ENCODE results near the gene UBAC2. TPM values are rescaled to one million over a fixed set of nuclear protein-coding genes. Genes with fewer than 3 reads are reported as not detected.

UBAC2 gene
- total and polyA plus RNA-seq, 4 donors: 49.9 to 77.1 (median 53.7) TPM

DNA sequence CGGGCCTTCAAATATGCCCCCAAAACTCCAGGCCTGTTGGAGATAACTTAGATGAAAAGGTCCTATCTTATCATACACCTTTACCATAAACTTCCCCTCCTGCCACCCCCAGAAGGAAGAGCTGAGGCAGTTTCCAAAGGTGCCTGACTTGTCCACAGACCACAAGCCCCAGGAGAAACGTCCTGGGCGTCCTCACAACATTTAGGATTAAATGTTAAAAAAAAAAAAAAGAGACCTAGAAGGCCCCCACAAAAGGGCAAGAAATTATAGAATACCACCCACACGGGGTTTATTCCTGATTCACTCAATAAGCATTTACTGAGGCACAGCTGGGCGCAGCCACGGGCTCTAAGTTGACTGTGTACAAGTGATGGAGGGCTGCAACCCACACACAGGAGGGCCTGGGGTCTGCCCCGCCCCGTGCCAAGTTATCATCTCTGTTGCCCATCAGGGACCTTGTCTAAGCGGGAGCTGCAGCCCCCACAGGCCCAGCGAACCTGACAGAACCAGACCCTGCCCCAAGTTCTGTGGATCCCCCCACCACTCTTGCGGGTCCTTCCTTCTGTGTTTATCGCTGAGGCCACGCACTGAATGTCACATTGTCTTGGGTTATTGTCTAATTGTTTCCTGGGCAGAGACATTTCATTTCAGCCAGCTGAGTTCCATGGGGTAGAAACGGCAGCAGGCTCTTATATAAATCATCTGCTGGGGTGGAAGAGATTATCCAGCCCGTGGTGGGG, 217.6 kb downstream of the UBAC2 start:
- DNase-seq (no peak), ATAC-seq (ENCODE audit: insufficient read depth, low FRiP score) (no peak)
- peaks cover 0 to 7% (median 0%) of the 10 kb centered on the region in 3 donors for H3K27me3 ChIP-seq (ENCODE audit: control insufficient read depth in 3 of 3, insufficient read depth in 3 of 3, low read length in 2 of 3)

DNA sequence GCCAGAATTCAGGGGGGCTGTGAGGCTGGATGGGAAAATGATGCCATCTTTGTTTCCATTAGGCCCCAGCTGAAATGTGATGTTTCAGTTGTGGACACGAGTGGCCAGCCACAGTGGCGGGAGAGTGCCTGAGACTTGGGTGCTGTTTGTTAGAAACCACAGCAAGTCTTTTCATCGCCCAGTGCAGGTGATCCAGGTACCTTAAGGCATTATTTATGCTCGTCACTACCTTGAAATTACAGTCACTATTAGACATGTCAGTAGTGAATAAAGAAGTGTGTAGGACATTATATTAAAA, 218.1 kb downstream of the UBAC2 start:
- peaks cover 0 to 3% (median 0%) of the 10 kb centered on the region in 5 donors for H3K4me1 ChIP-seq (ENCODE audit: control insufficient read depth in 5 of 5, insufficient read depth in 5 of 5, low read length in 5 of 5)
- TF ChIP-seq, protein P1, sequence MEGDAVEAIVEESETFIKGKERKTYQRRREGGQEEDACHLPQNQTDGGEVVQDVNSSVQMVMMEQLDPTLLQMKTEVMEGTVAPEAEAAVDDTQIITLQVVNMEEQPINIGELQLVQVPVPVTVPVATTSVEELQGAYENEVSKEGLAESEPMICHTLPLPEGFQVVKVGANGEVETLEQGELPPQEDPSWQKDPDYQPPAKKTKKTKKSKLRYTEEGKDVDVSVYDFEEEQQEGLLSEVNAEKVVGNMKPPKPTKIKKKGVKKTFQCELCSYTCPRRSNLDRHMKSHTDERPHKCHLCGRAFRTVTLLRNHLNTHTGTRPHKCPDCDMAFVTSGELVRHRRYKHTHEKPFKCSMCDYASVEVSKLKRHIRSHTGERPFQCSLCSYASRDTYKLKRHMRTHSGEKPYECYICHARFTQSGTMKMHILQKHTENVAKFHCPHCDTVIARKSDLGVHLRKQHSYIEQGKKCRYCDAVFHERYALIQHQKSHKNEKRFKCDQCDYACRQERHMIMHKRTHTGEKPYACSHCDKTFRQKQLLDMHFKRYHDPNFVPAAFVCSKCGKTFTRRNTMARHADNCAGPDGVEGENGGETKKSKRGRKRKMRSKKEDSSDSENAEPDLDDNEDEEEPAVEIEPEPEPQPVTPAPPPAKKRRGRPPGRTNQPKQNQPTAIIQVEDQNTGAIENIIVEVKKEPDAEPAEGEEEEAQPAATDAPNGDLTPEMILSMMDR (IDR thresholded peaks at IDR 0.05; ENCODE audit: control extremely low read depth, extremely low read depth): no peak

More for the DNA sequence above, 217.6 kb downstream of the UBAC2 start:
- TF ChIP-seq, protein P1 (IDR thresholded peaks at IDR 0.05; ENCODE audit: control extremely low read depth, extremely low read depth): no peak
- H3K9me3 ChIP-seq (ENCODE audit: control insufficient read depth in 4 of 4, insufficient read depth in 3 of 4, low read length in 3 of 4): no peaks in the 10 kb centered on the region
- no peaks in the 10 kb centered on the region for H3K36me3 ChIP-seq (ENCODE audit: control insufficient read depth in 4 of 4, insufficient read depth in 4 of 4, low read length in 4 of 4)
- no peak overlapping the region for H3K9ac ChIP-seq (ENCODE audit: insufficient read depth in 1 of 2, low read length in 2 of 2)
- H3K4me3 ChIP-seq: no peak overlapping the region
- H3K4me1 ChIP-seq (ENCODE audit: control insufficient read depth in 5 of 5, insufficient read depth in 5 of 5, low read length in 5 of 5): peaks cover 0 to 3% (median 0%) of the 10 kb centered on the region in 5 donors
- 69 to 79% methylated on average over 15 of the region's 15 CpGs for WGBS, 2 donors
- no peak overlapping the region for H3K27ac ChIP-seq (ENCODE audit: low read depth in 1 of 2, low read length in 1 of 2)

DNA sequence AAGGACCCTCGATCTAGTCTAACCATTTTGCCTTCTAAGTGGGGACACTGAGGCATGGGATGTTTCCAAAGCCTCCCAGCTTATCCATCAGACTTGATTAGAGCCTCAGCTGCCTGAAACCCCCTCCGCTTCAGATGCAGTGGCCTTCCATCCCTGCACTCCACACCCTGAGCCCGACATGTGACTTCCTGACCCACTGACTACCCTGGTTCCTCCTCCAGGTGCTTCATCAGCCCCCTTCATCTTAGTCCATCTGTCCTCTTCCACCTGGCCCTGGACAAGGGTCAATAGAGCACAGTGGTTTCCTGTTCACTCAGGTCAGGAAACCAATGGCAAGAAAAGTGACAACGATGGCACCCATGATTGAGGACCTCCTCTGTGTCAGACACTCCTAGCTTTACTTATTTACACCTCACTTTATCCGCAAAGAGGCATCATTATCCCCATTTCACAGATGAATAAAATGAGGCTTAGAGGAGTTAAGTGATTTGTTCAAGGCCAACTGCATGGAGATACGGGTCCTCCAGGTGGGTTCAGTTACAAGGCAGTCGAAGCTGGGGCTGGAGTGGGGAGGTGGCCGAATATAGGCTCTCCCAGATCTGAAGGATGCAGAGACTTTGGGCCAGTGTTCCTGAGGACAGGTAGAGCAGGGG, 219.1 kb downstream of the UBAC2 start:
- H3K9me3 ChIP-seq (ENCODE audit: control insufficient read depth in 4 of 4, insufficient read depth in 3 of 4, low read length in 3 of 4): no peaks in the 10 kb centered on the region
- TF ChIP-seq, protein P1 (IDR thresholded peaks at IDR 0.05; ENCODE audit: control extremely low read depth, extremely low read depth): no peak
- H3K4me1 ChIP-seq (ENCODE audit: control insufficient read depth in 5 of 5, insufficient read depth in 5 of 5, low read length in 5 of 5): peaks cover 0 to 2% (median 0%) of the 10 kb centered on the region in 5 donors
- no peak for ATAC-seq (ENCODE audit: insufficient read depth, low FRiP score)
- H3K4me3 ChIP-seq: no peak overlapping the region
- no peaks in the 10 kb centered on the region for H3K36me3 ChIP-seq (ENCODE audit: control insufficient read depth in 4 of 4, insufficient read depth in 4 of 4, low read length in 4 of 4)
- H3K27ac ChIP-seq (ENCODE audit: low read depth in 1 of 2, low read length in 1 of 2): no peak overlapping the region
- 65 to 78% methylated on average over 8 of the region's 8 CpGs for WGBS, 2 donors
- H3K9ac ChIP-seq (ENCODE audit: insufficient read depth in 1 of 2, low read length in 2 of 2): no peak overlapping the region
- DNase-seq: no peak
- H3K27me3 ChIP-seq (ENCODE audit: control insufficient read depth in 3 of 3, insufficient read depth in 3 of 3, low read length in 2 of 3): peaks cover 0 to 4% (median 0%) of the 10 kb centered on the region in 3 donors

More for the DNA sequence above, 218.1 kb downstream of the UBAC2 start:
- no peak for ATAC-seq (ENCODE audit: insufficient read depth, low FRiP score)
- H3K9ac ChIP-seq (ENCODE audit: insufficient read depth in 1 of 2, low read length in 2 of 2): no peak overlapping the region
- H3K36me3 ChIP-seq (ENCODE audit: control insufficient read depth in 4 of 4, insufficient read depth in 4 of 4, low read length in 4 of 4): no peaks in the 10 kb centered on the region
- no peak for DNase-seq
- no peak overlapping the region for H3K4me3 ChIP-seq
- H3K9me3 ChIP-seq (ENCODE audit: control insufficient read depth in 4 of 4, insufficient read depth in 3 of 4, low read length in 3 of 4): no peaks in the 10 kb centered on the region
- peaks cover 0 to 7% (median 0%) of the 10 kb centered on the region in 3 donors for H3K27me3 ChIP-seq (ENCODE audit: control insufficient read depth in 3 of 3, insufficient read depth in 3 of 3, low read length in 2 of 3)
- no peak overlapping the region for H3K27ac ChIP-seq (ENCODE audit: low read depth in 1 of 2, low read length in 1 of 2)
- 90 to 92% methylated on average over 4 of the region's 4 CpGs for WGBS, 2 donors
